GM12801 (cell line): ENCODE results near the gene DDX49.

ENCODE experiments used
- TF ChIP-seq, protein P1 (sequence below): IDR thresholded peaks from one replicate; pipeline ENCODE4 v1.5.1; 2011; ENCODE audit warnings: control low read depth; ENCODE audit not compliant: insufficient read length; ENCODE audit errors: extremely low read depth

The DDX49 gene

DNA sequence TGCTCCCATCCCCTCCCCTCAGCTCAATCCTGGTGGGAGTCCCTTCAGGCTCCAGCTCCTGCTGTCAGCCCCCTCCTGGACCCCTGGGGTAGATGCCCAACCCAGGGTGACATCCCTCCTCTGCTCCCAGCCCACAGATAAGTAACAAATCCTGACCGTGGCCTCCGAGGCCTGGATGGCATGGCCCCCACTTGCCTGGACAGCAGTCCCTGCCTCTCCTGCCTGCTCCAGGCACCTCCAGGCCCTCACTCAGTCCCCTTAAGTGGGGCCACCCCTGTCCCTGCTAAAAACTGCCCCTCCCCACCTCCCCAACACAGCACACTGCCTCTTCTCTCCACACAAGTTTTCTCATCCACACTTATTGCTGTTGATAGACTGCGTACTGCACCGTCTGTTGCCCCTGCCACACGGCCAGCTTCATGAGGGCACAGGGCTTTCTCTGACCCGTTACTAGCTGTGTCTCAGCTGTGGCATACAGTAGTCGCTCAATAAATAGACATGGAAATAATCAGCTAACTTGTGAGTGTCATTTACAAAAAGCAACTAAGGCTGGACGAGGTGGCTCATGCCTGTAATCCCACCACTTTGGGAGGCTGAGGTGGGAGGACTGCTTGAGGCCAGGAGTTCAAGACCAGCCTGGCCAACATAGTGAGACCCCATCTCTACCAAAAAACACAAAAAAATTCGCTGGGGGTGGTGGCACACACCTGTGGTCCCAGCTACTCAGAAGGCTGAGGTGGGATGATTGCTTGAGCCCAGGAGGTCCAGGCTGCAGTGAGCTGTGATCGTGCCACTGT, 29.4 kb upstream of the DDX49 start:
- TF ChIP-seq, protein P1, sequence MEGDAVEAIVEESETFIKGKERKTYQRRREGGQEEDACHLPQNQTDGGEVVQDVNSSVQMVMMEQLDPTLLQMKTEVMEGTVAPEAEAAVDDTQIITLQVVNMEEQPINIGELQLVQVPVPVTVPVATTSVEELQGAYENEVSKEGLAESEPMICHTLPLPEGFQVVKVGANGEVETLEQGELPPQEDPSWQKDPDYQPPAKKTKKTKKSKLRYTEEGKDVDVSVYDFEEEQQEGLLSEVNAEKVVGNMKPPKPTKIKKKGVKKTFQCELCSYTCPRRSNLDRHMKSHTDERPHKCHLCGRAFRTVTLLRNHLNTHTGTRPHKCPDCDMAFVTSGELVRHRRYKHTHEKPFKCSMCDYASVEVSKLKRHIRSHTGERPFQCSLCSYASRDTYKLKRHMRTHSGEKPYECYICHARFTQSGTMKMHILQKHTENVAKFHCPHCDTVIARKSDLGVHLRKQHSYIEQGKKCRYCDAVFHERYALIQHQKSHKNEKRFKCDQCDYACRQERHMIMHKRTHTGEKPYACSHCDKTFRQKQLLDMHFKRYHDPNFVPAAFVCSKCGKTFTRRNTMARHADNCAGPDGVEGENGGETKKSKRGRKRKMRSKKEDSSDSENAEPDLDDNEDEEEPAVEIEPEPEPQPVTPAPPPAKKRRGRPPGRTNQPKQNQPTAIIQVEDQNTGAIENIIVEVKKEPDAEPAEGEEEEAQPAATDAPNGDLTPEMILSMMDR, result no peak

DNA sequence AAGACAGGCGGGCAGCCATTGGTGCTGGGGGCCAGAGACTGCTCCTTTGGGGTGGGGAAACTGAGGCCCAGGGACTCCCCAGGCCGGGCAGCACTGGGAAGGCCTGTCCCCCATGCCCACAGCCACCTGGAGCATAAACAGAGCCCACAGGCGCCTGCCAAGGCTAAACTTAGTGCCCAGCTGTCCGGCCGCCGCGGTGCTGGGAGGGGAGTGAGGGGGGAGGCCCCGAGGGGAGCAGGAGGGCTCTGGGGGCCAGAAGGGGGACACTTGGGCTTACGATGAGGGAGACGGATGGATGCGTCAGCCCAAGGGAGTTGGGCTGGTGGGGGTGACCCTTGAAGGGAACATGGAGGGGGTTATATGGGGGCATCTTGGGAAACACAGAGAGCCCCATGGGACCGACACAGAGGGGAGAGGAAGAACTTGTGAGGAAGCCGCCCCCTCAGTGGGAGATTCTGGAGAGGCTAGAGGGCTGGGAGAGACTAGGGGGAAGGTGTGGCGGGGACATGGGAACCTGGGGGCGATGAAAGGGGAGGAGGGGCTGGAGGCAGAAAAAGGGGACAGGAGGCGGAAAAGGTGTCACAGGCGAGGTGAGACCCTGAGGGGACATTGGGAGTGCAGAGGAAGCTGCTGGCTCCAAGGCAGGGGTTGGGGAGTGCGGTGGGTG, 25.8 kb upstream of the DDX49 start:
- TF ChIP-seq, protein P1, result no peak

DNA sequence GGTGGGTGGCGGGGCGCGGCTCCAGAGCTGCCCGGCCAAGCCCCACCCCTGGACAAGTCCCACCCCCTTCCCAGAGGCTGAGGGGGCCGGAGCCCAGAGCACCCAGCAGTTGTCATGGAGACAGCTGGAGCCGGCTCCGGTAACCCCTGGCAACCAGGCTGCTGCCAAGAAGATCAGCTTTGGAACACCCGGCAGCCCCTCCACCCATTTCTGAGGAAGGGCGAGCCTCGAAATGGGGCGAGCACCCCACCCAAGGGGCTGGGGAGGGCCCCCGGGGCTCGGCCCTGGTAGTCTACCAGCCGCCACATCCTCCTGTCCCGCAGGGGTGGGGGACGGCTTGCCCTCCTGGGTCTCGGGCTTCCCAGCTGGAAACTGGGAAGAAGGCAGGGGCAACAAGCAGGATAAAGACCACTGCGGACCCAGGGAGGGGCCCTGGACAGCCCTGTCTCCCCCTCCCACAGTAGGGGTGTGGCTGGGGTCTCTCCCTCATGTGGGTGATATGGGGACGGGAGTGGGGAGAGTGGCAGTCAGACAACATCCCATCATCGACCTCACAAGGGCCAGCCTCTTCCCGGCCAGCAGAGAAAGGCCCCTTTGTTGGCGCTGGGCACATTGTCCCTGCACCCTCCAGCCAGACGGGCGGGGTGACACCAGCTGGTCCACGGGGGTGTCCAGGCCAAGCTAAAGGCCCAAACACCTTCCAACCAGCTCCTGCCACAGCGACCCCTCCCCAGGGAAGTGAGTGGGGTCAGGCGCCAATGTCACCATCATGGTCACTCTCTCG, 25.1 kb upstream of the DDX49 start:
- TF ChIP-seq, protein P1, result no peak

DNA sequence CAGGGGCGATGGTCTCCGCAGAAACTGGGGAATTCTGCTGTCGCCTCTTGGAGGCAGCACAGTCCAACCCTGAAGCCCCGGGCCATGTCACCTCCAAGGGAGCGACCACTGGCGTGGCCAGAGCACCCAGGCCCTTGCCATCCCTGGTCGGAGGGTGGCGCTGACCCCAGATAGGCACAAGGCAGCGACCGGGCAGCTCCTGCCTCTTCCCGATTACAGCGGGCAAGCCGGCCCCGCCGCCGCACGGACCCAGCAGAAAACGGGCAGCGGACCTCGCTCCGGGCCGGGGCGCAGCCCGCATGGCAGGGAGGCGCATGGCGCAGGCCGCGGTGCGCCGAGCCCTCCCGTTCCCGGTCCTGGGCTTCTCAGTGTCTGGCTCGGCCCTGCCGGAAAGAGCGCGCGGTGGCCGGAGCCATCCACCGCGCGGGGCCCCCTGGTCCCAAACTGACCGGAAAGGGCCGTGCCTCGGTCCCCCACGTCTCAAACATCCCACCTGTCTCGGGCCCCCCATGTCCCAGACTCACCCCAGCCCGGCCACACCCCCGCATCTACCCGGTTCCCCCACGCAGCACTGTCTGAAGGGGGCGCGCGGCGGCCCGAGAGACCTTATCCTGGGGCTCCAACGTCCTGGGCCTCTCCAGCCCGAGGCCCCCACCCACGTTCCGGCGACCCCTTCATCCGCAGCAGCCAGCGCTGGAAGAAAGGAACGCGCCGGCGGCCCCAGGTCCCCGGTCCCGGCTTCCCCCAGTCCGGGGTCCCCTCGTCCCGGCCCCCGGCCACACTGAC, 24.3 kb upstream of the DDX49 start:
- TF ChIP-seq, protein P1, result no peak

DNA sequence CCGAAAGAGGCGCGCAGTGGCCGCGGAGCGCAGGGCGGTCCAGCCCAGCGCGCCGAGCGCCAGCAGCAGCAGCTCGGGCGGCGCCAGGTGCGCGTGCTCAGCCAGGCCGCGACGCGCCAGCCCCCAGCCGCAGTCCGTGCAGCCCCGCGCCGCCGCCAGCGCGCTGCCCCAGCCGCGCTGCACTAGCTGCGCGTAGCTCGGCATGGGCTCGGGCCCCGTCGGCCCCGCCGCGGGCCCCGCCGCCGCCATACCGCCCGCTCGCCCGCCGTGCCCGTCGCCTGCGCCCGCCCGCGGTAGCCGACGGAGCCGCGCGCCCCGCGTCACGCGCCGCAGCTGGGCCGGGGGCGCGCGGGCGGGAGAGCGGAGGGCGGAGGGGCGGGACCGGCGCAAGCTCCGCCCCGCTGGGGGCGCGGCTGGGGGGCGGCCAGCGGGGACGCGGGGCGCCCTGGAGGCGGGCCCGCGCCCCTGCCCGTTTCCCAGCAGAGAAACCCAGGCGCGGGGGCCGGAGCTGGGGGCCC, 23.6 kb upstream of the DDX49 start, which contains the start of gene CERS1:
CERS1 (minus strand) TSS at position 335 of the 518 bp plus-strand sequence; CDS start at position 249, 86 bp downstream.
- TF ChIP-seq, protein P1, result no peak

DNA sequence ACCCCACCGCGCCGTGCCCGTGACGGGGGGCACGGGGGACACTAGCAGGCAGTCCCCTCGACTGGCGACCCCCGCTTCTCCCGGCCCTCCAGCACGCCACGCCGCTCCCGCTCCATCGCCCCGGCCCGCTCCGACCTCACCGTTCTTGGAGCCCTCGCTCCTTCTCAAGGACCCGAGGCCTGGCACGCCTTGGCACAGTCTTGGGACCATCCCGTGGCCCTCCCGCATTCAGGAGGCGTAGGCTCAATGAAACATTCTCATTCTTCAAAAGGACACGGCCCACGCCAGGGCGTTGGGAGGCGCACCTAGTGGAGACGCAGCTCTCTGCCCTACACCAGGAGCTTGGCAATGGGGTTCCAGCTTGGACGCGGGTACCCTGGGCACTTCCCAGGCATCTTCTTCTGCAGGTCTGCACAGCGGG, 23.1 kb upstream of the DDX49 start:
- TF ChIP-seq, protein P1, result no peak
